Right ventricle myocardium superior (tissue), 1 donor: ENCODE results near the gene ANKH. TPM values are rescaled to one million over a fixed set of nuclear protein-coding genes. Genes with fewer than 3 reads are reported as not detected.
"Not testable (repeated sequence)": the region's sequence is repeated elsewhere in the genome, so short reads cannot be mapped to it uniquely, and the experiment has no call there.

Source experiments
- ATAC-seq: fragments of 200-7000 bp; cut with Tn5 transposase; one replicate; pipeline ENCODE4 v1.9.1; 2020; ENCODE audit warnings: mild to moderate bottlenecking; ENCODE audit not compliant: poor library complexity
- DNase-seq: peaks from one replicate; pipeline ENCODE4 v3.0.0-alpha.2; 2020
- intact Hi-C: fragments of 100-400 bp; cut with DNase I; formaldehyde crosslinking; loops from one replicate; pipeline ENCODE4 v1.11.2; 2022
- total RNA-seq: library from RNA; stranded (reverse); fragmentation: NEBNext Ultra II Directional; extraction: Animal tissue kit (Norgen Biotek cat#: 25700); gene quantifications from one replicate; pipeline ENCODE4 v1.2.1, GENCODE V29; 2021
- donor health status: DM: no; HTN: yes; CAD: no; lungs with severe emphysema.

ANKH gene
- total RNA-seq, 1 donor from 2014 or later, result 144 TPM

DNA sequence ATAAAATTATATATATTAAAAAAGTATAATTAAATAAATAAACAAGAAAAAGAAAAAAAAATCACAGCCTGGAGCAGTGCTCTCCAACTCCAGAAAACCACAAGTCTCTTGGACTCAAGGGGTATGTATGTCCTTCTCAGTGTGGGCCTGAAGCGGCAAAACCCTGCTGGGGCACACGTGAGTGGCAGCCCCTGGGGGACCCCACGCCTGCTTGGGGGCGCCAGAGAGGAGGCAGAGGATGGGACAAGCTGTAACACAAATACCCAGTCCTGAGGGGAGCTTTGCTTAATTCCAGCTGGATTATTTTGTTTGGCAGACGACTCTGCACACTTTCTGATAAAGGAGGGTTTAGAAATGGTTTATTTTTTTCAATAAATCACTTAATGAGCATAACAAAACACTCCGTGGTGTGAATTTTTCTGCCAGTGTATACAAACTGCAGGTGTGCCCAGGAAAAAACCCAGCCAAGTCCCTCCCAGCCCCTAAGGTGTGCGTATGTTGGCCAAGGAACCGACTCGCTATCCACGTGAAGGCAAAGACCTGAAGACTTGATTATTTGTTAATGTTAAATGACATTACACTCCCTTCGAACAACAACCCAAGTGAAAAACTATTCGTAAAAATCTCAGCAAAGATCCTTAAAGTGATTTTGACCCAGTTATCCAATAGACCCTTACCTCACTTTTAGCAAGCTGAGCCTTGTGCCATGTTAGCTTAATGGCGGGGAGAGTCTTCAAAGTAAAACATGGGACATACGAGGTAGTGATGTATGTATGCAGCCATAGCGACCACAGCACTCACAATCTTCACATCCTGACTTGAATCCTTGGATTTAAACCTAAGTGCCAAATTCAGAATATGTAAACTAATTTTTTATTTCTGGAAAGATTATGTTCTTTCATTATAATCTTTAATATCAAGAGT lies 32.9 kb downstream of the ANKH start:
- DNase-seq (no peak), ATAC-seq (no peak)
- intact Hi-C loops, result no loop called here

DNA sequence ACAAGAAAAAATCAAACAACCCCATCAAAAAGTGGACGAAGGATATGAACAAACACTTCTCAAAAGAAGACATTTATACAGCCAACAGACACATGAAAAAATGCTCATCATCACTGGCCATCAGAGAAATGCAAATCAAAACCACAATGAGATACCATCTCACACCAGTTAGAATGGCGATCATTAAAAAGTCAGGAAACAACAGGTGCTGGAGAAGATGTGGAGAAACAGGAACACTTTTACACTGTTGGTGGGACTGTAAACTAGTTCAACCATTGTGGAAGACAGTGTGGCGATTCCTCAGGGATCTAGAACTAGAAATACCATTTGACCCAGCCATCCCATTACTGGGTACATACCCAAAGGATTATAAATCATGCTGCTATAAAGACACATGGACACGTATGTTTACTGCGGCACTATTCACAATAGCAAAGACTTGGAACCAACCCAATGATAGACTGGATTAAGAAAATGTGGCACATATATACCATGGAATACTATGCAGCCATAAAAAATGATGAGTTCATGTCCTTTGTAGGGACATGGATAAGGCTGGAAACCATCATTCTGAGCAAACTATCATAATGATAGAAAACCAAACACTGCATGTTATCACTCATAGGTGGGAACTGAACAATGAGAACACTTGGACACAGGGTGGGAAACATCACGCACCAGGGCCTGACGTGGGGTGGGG lies 34.0 kb downstream of the ANKH start:
- DNase-seq, ATAC-seq, intact Hi-C loops: not testable (repeated sequence)

DNA sequence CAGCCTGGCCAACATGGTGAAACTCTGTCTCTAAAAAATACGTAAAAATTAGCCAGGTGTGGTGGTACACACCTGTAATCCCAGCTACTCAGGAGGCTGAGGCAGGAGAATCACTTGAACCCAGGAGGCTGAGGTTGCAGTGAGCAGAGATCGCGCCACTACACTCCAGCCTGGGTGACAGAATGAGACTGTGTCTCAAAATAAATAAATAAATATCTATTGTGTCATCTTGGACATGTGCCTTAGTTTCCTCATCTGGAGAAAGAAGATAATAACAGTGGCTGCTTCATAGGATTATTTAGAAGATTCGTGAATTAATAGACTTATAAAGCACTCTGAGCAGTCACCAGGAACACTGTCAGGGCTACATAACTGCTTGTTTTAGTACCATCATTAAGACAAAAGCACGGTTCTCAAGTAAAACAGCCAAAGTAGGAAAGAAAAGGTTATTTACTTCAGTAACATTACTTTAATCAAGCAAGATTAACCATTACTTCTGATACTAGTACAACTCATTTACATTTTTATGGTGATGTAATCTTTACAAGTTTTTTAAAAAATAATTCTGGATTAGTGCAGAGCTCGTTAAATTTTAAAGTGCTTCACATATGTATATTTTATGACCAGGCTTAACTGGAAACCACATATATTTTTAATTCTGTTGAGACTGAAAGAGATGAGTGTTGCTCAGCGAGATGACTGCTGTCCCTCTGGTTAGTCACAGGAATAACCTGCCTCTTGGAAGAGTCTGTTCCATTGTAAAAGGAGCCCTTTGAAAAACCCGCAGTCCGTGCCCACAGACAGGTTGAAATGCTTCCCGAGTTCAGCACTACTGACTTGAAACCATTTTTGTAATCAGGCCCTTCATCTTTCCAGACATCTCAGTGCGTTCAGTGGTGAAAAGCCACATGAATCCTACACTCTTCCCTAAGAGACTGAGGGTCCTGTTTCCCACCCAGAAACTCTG lies 36.7 kb downstream of the ANKH start:
- intact Hi-C loops, result no loop called here
- ATAC-seq (no peak), DNase-seq (no peak)

DNA sequence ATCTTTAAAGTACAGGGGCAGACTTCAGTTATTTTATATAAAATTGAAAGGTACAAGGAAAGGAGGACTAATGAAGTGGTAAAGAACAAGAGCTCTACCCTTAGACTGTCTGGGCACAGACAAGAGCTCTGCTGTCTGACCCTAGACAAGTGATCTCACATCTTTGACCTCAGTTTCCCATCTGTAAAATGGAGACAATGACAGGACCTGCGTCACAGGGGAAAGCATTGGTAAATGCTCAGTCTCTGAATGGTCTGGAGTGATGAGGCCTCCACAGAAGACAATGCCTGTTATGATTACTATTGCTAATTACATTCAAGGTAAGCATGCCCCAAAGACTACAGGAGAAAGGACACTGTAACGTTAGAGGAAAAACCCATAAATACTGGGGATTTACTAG lies 37.5 kb downstream of the ANKH start:
- intact Hi-C loops, result no loop called here
- no peak for DNase-seq
- no peak for ATAC-seq

DNA sequence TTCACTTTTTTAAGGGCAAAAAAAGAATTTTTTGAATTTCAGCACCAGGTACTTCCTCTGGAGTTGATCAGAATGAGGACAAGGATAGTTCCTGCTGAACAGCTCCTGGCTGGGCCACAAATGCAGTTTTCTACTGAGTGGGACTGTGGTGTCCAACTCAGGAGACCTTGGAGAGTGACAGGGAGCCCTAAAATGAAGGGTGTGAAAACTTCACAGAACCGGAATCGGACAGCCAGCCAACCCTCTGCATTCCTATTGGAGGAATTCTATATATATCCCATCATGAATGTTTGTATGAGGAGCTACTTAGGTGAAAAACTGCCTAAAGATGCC lies 40.6 kb downstream of the ANKH start:
- no peak for DNase-seq
- ATAC-seq, result no peak
- intact Hi-C loops, result no loop called here

DNA sequence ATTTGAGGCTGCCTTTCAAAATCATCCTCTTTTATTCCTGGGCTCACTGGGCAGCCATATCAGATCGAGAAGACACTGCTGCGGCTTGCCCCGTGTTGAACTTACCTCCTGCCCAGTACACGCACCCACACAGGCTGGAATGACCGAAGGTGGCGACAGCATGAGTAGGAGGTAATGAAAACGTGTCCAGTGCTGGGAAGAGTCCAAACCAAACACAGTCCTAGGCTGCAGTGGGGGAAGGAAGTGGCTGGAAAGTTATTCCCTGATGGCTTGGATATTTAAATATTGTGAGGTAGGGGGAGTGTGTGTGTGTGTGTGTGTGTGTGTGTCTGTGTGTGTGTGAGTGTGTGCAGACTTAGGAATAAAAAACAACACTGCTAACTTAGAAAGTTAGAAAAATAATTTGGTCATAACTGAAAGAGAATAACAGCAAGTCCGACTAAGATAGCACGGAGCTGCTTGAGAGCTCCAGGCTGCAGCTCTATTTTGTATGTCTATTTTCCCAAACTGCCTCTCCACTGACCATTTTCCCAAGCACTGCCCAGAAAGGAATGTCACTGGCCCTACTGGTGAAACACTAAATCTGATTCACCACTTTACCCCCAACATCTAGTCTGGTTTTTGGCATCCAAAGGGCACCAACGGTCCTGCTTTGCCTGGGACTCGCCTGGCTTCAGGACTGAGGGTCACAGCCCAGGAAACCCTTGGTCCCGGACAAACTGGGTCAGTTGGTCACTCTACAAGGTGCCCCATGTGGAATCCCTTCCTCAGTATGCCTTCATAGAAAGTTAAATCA lies 41.2 kb downstream of the ANKH start:
- intact Hi-C loops, result no loop called here
- peak; percentile 34 for ATAC-seq
- DNase-seq, result no peak

DNA sequence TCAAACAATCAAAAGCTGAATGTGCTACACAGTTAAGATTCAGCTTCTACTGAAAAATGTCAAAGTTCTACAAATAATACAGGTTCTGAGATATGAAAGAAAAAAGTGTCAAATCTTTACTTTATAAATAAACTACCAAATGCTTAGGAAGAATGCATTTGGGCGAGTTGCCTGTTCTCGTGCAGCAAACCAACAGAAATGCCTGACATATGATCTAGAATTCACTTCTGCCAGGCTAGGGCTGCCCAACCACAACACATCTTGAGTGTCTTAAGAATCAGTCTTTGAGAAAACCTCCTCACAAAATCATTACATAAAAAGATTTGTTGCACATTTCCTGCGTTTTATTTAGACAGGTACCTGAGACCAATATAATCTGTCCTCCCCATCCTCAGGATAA lies 42.2 kb downstream of the ANKH start:
- ATAC-seq (no peak), DNase-seq (no peak)
- intact Hi-C loops, result no loop called here

DNA sequence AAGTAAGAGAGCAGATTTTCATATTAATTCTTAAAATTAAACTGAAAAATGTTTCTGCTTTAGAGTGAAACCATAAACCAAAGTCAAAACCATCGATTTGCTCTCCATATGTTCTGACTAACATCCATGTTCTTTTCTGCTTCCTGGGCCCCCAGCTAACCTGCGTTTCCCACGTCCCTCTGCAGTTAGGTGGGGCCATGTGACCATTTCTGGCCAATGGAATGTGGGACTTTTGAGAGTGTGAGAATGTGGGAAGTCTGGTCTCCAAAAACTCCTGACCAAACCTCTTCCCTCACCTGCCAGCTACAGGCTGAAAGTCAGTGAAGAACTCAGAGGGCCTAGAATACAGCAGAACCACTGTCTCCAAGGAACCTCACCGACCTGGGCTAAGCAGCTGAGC lies 44.9 kb downstream of the ANKH start:
- intact Hi-C loops, result no loop called here
- DNase-seq (no peak), ATAC-seq (no peak)

DNA sequence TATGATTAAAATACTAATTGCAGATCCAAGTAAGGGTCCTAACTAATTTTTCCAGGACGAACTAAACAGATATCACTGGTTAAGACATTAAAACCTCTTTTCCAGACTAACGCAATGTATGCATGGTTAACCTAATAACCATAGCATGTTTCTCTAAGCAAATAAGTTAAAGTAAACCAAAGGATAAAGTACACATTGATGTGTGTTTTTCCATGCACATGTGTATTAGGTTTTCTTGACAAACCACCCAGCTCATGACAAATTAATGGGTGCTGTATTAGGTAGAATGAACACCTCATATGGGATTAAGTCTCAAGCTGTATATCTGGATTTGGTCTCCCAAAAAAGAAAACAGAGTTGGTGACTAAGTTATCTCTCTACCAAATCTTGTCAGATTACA lies 45.6 kb downstream of the ANKH start:
- no peak for DNase-seq
- no peak for ATAC-seq
- intact Hi-C loops, result no loop called here

DNA sequence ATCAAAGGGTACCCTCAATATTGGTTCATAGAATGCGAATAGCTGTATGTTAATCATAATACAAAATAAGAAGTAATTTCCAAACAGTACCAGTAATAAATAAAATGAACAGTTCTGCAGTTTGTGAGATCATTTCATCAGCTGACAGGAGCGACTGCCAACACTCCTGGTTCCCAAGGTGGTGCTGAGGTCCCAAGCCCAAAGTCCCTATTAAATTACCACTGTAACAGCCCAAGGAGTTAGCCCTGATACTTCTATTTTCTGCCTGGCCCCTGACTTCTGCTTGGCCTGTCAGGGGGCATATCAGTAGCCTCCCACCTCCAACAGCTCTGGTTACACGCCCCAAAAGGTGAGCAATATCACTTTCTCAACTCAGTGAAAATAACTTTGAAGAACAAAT lies 47.1 kb downstream of the ANKH start:
- no peak for ATAC-seq
- intact Hi-C loops, result no loop called here
- no peak for DNase-seq

DNA sequence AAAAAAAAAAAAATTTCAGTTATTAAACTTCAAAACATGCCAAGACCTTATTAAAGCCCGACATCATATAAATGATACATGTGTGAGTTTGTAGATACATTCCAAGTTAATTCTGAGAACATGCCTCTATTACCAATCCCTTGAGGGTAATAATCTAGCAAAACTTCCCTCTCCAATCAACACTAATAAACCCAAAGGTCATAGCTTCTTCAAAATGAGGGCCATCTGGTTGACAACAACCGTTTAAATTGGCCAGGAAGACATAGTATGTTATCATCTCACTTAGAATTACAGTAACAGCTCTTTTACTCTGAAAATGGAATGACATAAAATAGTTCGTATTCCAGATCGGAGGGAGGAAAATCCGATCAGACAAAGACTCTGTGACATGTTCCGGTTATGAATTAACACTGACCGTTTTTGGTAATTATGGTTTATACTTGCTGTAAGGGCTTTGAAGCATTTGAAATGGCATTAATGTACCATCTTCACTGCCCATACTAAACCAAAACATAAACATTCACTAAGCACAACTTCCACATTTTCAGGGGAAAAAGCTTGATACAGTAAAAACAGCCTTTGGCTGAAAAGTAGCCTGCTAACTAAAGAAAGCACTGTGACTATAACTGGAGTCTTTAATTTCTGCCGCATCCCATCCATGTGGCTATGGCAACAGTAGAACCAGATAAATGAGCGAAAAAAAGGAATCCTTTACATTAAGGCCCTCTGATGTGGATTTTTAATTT lies 50.3 kb downstream of the ANKH start:
- DNase-seq (no peak), ATAC-seq (no peak)
- intact Hi-C loops, result no loop called here

DNA sequence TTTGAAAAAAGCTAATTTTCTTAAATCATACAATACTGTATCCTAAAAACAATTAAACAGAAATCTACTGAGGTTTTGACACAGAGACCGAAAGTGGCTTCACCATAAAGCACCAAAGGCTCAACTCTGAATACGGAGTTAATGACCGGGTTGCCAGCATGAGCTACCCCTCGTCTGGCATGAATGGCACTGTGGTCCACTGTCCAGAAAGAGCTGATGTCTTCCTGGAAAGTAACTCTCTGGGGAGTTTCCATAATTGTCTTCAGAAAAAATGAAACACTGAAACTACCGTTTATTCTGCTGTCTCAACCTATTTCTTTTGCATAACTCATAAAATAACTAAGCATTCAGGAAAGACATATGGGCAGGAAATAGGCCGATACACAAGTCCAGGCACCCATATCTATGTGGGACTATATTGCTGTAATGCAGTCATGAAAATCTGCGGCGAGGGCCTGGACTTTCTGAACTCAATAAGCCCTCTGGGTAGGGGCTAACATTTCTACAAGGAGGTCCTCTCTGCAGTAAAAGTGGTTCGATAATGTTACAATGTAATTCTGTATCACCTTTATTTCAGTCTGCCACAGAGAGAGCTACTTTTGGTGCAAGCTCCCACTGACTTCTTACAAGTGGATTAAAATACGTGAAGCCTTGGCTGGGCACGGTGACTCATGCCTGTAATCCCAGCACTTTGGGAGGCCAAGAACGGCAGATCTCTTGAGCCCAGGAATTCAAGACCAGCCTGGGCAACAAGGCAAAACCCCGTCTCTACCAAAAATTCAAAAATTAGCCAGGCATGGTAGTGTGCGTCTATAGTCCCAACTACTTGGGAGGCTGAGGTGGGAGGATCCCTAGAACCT lies 52.4 kb downstream of the ANKH start:
- intact Hi-C loops, result no loop called here
- no peak for ATAC-seq
- DNase-seq, result no peak

DNA sequence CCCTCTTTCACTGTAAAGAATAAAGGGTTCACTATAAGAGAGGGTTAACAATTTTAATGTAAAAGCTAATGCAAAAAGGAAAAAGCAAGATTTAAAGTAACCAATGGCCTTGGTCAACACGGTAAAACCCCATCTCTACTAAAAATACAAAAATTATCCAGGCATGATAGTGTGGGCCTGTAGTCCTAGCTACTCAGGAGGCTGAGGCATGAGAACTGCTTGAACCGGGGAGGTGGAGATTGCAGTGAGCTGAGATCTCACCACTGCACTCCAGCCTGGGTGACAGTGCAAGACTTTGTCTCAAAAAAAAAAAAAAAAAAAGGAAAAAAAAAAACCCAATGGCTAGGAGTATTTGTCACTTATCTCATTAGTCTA lies 53.8 kb downstream of the ANKH start:
- DNase-seq, intact Hi-C loops, ATAC-seq: not testable (repeated sequence)

DNA sequence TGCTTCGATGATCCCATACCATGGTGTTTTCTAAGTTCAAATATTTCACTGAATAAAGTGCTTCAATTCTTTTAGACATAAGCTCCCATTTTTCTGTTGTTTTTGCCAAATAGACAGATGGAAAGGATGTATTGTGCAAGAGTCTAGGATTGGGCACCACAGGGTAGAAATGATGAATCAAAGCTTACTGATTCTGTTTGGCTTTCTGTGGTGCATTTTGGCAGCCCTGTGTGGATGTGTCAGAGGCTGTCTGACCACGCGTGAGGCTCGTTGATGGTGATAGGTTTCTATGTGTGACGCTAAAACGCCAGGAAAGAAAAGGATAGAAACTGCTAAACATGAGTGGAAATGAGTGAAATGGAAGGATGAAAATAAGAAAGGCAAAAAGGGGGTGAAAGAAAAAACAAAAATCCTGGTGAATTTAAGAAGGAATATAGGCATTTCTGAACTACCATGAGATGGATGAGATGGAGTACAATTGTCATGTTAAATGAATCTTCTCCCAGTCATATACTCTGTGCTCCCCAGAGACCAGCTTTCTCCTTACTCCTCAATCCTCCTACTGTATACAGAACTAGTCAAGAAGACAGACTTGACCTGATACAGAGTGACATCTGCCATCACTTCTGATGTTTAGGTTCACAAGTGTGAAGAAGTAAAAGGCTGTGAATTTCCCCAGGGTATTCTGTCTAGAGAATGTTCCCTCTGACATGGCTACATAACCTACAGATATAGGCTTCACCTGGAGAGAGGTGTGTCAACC lies 54.4 kb downstream of the ANKH start:
- peak; percentile 50 for ATAC-seq
- peak; percentile 46 for DNase-seq
- intact Hi-C loops, result no loop called here

DNA sequence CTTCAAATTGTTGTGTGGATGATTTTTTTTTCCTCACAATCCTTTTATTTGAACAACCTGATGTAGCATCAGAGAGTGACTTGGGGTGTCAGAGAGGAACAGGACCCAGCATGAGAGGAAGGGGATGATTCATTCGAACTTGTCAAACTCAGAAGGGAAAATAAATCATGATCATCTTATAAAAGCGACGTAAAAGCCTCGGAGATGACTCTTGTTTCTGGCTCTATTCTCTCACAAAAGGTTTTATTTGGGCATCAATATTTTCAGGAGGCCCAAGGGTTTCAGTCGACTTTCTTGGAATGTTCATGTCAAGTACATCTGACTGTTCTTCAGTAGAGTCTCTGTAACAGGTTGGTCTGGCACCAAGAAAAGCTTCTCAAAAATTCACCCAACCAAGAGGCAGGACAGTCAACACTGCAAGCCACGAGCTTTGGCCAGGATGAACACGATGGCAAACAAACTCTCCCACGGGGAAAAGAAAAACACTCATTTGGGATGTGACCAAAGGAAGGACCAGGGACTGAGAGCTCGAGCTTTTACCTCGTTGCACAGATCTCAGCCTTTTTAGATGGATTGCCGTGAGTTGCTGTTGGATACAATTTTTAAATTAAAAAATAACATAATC lies 55.1 kb downstream of the ANKH start:
- no peak for DNase-seq
- no peak for ATAC-seq
- intact Hi-C loops, result no loop called here

DNA sequence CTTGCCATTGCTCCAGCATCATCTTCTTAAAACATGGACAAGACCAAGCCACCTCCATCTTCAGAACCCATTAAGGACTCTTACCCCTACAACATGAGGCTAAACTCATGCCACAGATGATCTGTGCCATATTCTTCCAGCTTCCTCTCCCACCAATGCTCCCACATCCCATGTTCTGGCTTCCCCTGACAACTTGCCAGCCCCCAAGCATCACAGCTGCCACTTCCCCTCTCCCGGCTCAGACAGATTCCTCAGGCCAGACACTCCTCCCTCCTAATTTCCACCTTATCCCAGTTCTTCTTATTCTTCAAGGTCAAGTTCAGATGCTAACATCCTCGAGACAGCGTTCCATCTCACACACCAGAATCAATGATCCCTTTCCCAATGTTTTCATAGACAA lies 57.8 kb downstream of the ANKH start:
- ATAC-seq, result no peak
- intact Hi-C loops, result no loop called here
- DNase-seq, result no peak
